GM12878 (cell line): Measurements from ENCODE around the gene TXLNA. TPM values are rescaled to one million over a fixed set of nuclear protein-coding genes. Genes with fewer than 3 reads are reported as not detected.

Experiments used
- ATAC-seq: fragments of 200-7000 bp; cut with Tn5 transposase; 3 replicates; pipeline ENCODE4 v1.9.1; 2020; ENCODE audit warnings: mild to moderate bottlenecking, moderate library complexity
- BruUV-seq: library from RNA; stranded (reverse); fragments of 400-500 nt; replicated peaks from 2 replicates; lab custom pipeline; 2021; lab: Mats Ljungman, UMichigan
- CTCF ChIA-PET: fragments of 300-600 bp; sonication (Branson Sonifier 250); formaldehyde crosslinking; extraction: SDS; loops from one replicate; lab custom pipeline; 2021; ENCODE audit warnings: inconsistent platforms; lab: Yijun Ruan, JAX
- POLR2A ChIA-PET: fragments of 350-600 bp; formaldehyde crosslinking; extraction: SDS; loops from one replicate; lab custom pipeline; 2021; ENCODE audit warnings: inconsistent platforms; lab: Charles Lee
- RAD21 ChIA-PET: fragments of 300-600 bp; sonication (Branson Sonifier 250); formaldehyde crosslinking; loops from one replicate; lab custom pipeline; 2023; ENCODE audit warnings: antibody characterized with exemption; ENCODE audit not compliant: unreplicated experiment; lab: Charles Lee
- SMC1A ChIA-PET: fragments of 300-600 bp; sonication (Branson Sonifier 250); formaldehyde crosslinking; loops from one replicate; lab custom pipeline; 2023; ENCODE audit not compliant: unreplicated experiment, uncharacterized antibody; lab: Charles Lee
- DNase-seq: peaks from one replicate; pipeline ENCODE4 v3.0.0-alpha.2; 2011; ENCODE audit warnings: low read depth, low spot score
- FAIRE-seq: peaks from 3 replicates; lab custom pipeline; 2011; peaks lifted over from hg19 to GRCh38; lab: Jason Lieb, UNC
- H2AFZ ChIP-seq: 2 replicates; pipeline ENCODE4 v1.6.0; 2011; ENCODE audit warnings: low read depth, low read length, control low read depth; ENCODE audit not compliant: control insufficient read depth
- H3K27ac ChIP-seq: 2 replicates; pipeline ENCODE4 v1.5.1; 2011; ENCODE audit warnings: control low read depth; ENCODE audit not compliant: control insufficient read depth, insufficient read depth
- H3K27me3 ChIP-seq, 2 experiments: replicated peaks in 1 of 2; 2 replicates each; pipeline versions ENCODE4 v1.6.0 to v1.6.1; 2011; ENCODE audit warnings: low read length in 1 of 2; ENCODE audit not compliant: control insufficient read depth in 2 of 2, insufficient read depth in 2 of 2
- H3K36me3 ChIP-seq, 2 experiments: 2 replicates each; pipeline ENCODE4 v1.5.1; 2011; ENCODE audit warnings: low read length in 1 of 2; ENCODE audit not compliant: control insufficient read depth in 2 of 2, insufficient read depth in 2 of 2
- H3K4me1 ChIP-seq: 2 replicates; pipeline ENCODE4 v1.6.1; 2011; ENCODE audit warnings: mild to moderate bottlenecking, low read length, moderate library complexity, mixed read lengths; ENCODE audit not compliant: control insufficient read depth, insufficient read depth
- H3K4me2 ChIP-seq: 2 replicates; pipeline ENCODE4 v1.6.0; 2011; ENCODE audit warnings: control low read depth; ENCODE audit not compliant: control insufficient read depth, insufficient read depth
- H3K4me3 ChIP-seq: fragments of 200-600 bp; sonication (generic); 2 replicates; pipeline ENCODE4 v1.5.1; 2016
- H3K79me2 ChIP-seq: 2 replicates; pipeline ENCODE4 v1.6.0; 2011; ENCODE audit warnings: low read length; ENCODE audit not compliant: control insufficient read depth, insufficient read depth
- H3K9ac ChIP-seq: 2 replicates; pipeline ENCODE4 v1.8.0; 2011; ENCODE audit warnings: low read length, control low read depth, mixed read lengths; ENCODE audit not compliant: control insufficient read depth, insufficient read depth
- H3K9me3 ChIP-seq: replicated peaks from 3 replicates; pipeline ENCODE4 v1.5.1; 2011; ENCODE audit warnings: mild to moderate bottlenecking, low read length; ENCODE audit not compliant: control insufficient read depth, insufficient read depth
- H4K20me1 ChIP-seq: 2 replicates; pipeline ENCODE4 v1.6.0; 2011; ENCODE audit not compliant: control insufficient read depth, insufficient read depth
- BCL3 ChIP-seq: IDR thresholded peaks from 2 replicates; pipeline ENCODE4 v1.6.1; 2011; ENCODE audit warnings: borderline replicate concordance, low read depth, mild to moderate bottlenecking, moderate library complexity, low read length; ENCODE audit not compliant: insufficient read depth, poor library complexity, severe bottlenecking
- BHLHE40 ChIP-seq, 2 experiments: fragments of 450-650 bp in 1 of 2; IDR thresholded peaks; 2 replicates each; pipeline ENCODE4 v1.6.1; 2011 to 2017; ENCODE audit warnings: low read depth in 2 of 2, borderline replicate concordance in 1 of 2, improper control_type of control experiment in 1 of 2, low read length in 1 of 2, mild to moderate bottlenecking in 1 of 2
- CREM ChIP-seq: IDR thresholded peaks from 2 replicates; pipeline ENCODE4 v1.6.1; 2014; ENCODE audit warnings: antibody characterized with exemption, low read depth
- EGR1 ChIP-seq, 2 experiments: IDR thresholded peaks; 1 replicate in 1 of 2; 2 replicates in 1 of 2; pipeline ENCODE4 v1.6.1; 2011 to 2012; ENCODE audit warnings: low read depth in 2 of 2, low read length in 2 of 2, borderline replicate concordance in 1 of 2, mild to moderate bottlenecking in 1 of 2, moderate library complexity in 1 of 2
- ELK1 ChIP-seq: IDR thresholded peaks from 2 replicates; pipeline ENCODE4 v1.6.1; 2012; ENCODE audit warnings: low read depth, low read length, improper control_type of control experiment
- HSF1 ChIP-seq: fragments of 150-350 bp; IDR thresholded peaks from 2 replicates; pipeline ENCODE4 v1.6.1; 2014; ENCODE audit warnings: mild to moderate bottlenecking, low read depth, low read length
- JUNB ChIP-seq: IDR thresholded peaks from 2 replicates; pipeline ENCODE4 v1.6.1; 2016; ENCODE audit warnings: antibody characterized with exemption, mild to moderate bottlenecking
- KAT2A ChIP-seq: conservative IDR thresholded peaks from 2 replicates; pipeline ENCODE4 v1.6.1; 2011; ENCODE audit warnings: low read depth, low read length; ENCODE audit not compliant: control insufficient read depth
- MYC ChIP-seq: IDR thresholded peaks from 2 replicates; pipeline ENCODE4 v1.6.1; 2011; ENCODE audit warnings: mild to moderate bottlenecking, low read length, moderate library complexity, inconsistent platforms; ENCODE audit not compliant: insufficient read depth, insufficient replicate concordance, insufficient read length, severe bottlenecking
- NR2F1 ChIP-seq: fragments of 450-650 bp; conservative IDR thresholded peaks from 2 replicates; pipeline ENCODE4 v1.6.1; 2017; ENCODE audit warnings: mild to moderate bottlenecking
- PAX8 ChIP-seq: fragments of 450-650 bp; IDR thresholded peaks from 2 replicates; pipeline ENCODE4 v1.6.1; 2017; ENCODE audit warnings: mild to moderate bottlenecking, moderate library complexity
- RFX5 ChIP-seq: IDR thresholded peaks from 2 replicates; pipeline ENCODE4 v1.6.1; 2011; ENCODE audit warnings: low read depth, low read length, improper control_type of control experiment
- ZNF274 ChIP-seq: IDR thresholded peaks from one replicate; pipeline ENCODE4 v1.8.0; 2011; ENCODE audit not compliant: insufficient read length, insufficient read depth
- ZNF687 ChIP-seq: fragments of 450-650 bp; IDR thresholded peaks from 2 replicates; pipeline ENCODE4 v1.6.1; 2017; ENCODE audit warnings: mild to moderate bottlenecking, moderate library complexity
- WGBS: methylation state at CpG from one replicate; pipeline ENCODE4 v1.1.6; 2016; ENCODE audit warnings: low lambda C conversion rate; ENCODE audit not compliant: insufficient replicate concordance, insufficient coverage; ENCODE audit errors: missing lambda C conversion rate; 5-methylcytosine and 5-hydroxymethylcytosine counted together
- in situ Hi-C: fragments of 300-500 bp; cut with MboI; formaldehyde crosslinking; loops from 9 replicates; pipeline ENCODE4 v1.14.3; 2018; ENCODE audit warnings: mixed read lengths
- intact Hi-C: fragments of 100-400 bp; cut with micrococcal nuclease; formaldehyde crosslinking; loops from one replicate; pipeline ENCODE4 v1.14.2; 2022; ENCODE audit not compliant: unreplicated experiment
- polyA plus RNA-seq, 11 experiments: library from polyadenylated mRNA; depleted of rRNA in 4 of 11; unstranded in 6 of 11; stranded (reverse) in 5 of 11; fragments of >200 nt; fragmentation: Nextera tagmentation in 4 of 11; fragmentation: Illumina TruSeq in 1 of 11; extraction: Ambion mirVana in 4 of 11; extraction: Trizol in 1 of 11; gene quantifications; 1 replicate in 1 of 11; 2 replicates in 10 of 11; pipeline versions ENCODE4 v1.2.1 to v1.2.3, GENCODE V29; 2011 to 2016; ENCODE audit warnings: inconsistent platforms in 2 of 11, missing spikeins in 2 of 11, low read depth in 1 of 11
- total RNA-seq, 4 experiments: library from RNA; depleted of rRNA in 3 of 4; stranded (reverse); fragments of >200 nt in 3 of 4; fragmentation: Illumina TruSeq in 1 of 4; extraction: Trizol in 1 of 4; gene quantifications; 2 replicates each; pipeline versions ENCODE4 v1.2.1 to v1.2.3, GENCODE V29; 2013 to 2021

TXLNA gene
- total and polyA plus RNA-seq, 10 of the 15 experiments (the other 5 are each of a cell fraction or from before 2014, with no cell fraction given) = 7.2 to 93.7 (median 47.9) TPM

- BruUV-seq = no TSS peak
- RAD21 ChIA-PET = no interaction called here
- TF ChIP-seq BHLHE40 (IDR thresholded peaks at IDR 0.05; ENCODE audit: borderline replicate concordance in 1 of 2, low read depth in 2 of 2, low read length in 1 of 2) = no peak
- TF ChIP-seq ELK1 = no peak
- TF ChIP-seq PAX8 = no peak
- no peak for TF ChIP-seq RFX5
- no peak for TF ChIP-seq ZNF687
- TF ChIP-seq CREM = no peak
- TF ChIP-seq HSF1 = no peak
- TF ChIP-seq EGR1 (IDR thresholded peaks at IDR 0.05; ENCODE audit: borderline replicate concordance in 1 of 2, low read depth in 2 of 2, low read length in 2 of 2) = no peak
- TF ChIP-seq ZNF274 = no peak
- TF ChIP-seq JUNB = no peak
- no peak for TF ChIP-seq NR2F1
- TF ChIP-seq BCL3 = no peak
- no peak for TF ChIP-seq KAT2A
- no peak for TF ChIP-seq MYC
- no peaks in the 10 kb centered on the region for H3K4me1 ChIP-seq
- H3K27me3 ChIP-seq = no peaks in the 10 kb centered on the region
- no peak overlapping the region for H2AFZ ChIP-seq
- intact Hi-C loops (no loop called here), in situ Hi-C loops (no loop called here)
- no peak overlapping the region for H3K4me2 ChIP-seq
- CTCF ChIA-PET = interaction anchor here (1.3 to 1.7 kb wide), 2 partner anchors 28 to 30 kb away, joined by 3 to 4 read pairs; no protein-coding TSS in a partner anchor
- POLR2A ChIA-PET = interaction anchor here (0.7 to 1.3 kb wide), 2 partner anchors 11 to 25 kb away, joined by 5 to 7 read pairs; no protein-coding TSS in a partner anchor
- H3K9me3 ChIP-seq = no peaks in the 10 kb centered on the region
- H3K9ac ChIP-seq = no peak overlapping the region
- no peak overlapping the region for H3K4me3 ChIP-seq
- peaks cover 21% of the 10 kb centered on the region for H3K79me2 ChIP-seq
- SMC1A ChIA-PET = interaction anchor here (0.8 to 1.6 kb wide), 2 partner anchors 17 to 37 kb away, joined by 3 to 5 read pairs; no protein-coding TSS in a partner anchor
- H3K27ac ChIP-seq = no peak overlapping the region
- WGBS = 98% methylated on average over 5 of the region's 5 CpGs
- H4K20me1 ChIP-seq = no peaks in the 10 kb centered on the region; the same call in 1 of the 2 replicates
- no peaks in the 10 kb centered on the region for H3K36me3 ChIP-seq
- DNase-seq (no peak), ATAC-seq (no peak), FAIRE-seq (no peak)
Observed at GRCh38 chr1:32138965-32139364, 40.5 kb upstream of the TXLNA start.
